NCI-H446 (cell line): ENCODE measurements around the gene PCDHGB4.
"Not testable (repeated sequence)": the region's sequence is repeated elsewhere in the genome, so short reads cannot be mapped to it uniquely, and the experiment has no call there.

ENCODE experiments used
- DNase-seq, 2 experiments: peaks; one replicate each; lab custom pipeline; 2025; lab: John Stamatoyannopoulos, UW

PCDHGB4 gene

DNA sequence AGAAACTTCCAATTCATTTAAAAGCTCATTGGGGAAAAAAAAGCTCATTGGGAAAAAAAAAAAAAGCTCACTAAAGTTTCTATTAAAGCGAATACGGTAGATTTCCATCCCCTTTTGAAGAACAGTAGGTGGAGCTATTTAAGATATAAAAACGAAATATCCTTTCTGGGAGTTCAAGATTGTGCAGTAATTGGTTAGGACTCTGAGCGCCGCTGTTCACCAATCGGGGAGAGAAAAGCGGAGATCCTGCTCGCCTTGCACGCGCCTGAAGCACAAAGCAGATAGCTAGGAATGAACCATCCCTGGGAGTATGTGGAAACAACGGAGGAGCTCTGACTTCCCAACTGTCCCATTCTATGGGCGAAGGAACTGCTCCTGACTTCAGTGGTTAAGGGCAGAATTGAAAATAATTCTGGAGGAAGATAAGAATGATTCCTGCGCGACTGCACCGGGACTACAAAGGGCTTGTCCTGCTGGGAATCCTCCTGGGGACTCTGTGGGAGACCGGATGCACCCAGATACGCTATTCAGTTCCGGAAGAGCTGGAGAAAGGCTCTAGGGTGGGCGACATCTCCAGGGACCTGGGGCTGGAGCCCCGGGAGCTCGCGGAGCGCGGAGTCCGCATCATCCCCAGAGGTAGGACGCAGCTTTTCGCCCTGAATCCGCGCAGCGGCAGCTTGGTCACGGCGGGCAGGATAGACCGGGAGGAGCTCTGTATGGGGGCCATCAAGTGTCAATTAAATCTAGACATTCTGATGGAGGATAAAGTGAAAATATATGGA, 43.0 kb downstream of the PCDHGB4 start, which contains the start of gene PCDHGA12:
PCDHGA12 (plus strand) TSS at position 176 of the 782 bp plus-strand sequence; CDS start at position 429, 253 bp downstream.
- no peak for DNase-seq

- DNase-seq: no peak
These were observed 43.8 kb downstream of the PCDHGB4 start for GRCh38 chr5:141431286-141431685.

GRCh38 chr5:141432308-141432707, 44.8 kb downstream of the PCDHGB4 start:
- DNase-seq: not testable (repeated sequence)

DNA sequence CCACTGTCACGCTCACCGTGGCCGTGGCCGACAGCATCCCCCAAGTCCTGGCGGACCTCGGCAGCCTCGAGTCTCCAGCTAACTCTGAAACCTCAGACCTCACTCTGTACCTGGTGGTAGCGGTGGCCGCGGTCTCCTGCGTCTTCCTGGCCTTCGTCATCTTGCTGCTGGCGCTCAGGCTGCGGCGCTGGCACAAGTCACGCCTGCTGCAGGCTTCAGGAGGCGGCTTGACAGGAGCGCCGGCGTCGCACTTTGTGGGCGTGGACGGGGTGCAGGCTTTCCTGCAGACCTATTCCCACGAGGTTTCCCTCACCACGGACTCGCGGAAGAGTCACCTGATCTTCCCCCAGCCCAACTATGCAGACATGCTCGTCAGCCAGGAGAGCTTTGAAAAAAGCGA, 45.2 kb downstream of the PCDHGB4 start:
- DNase-seq: not testable (repeated sequence)

GRCh38 chr5:141434006-141434405, 46.5 kb downstream of the PCDHGB4 start:
- DNase-seq: no peak

DNA sequence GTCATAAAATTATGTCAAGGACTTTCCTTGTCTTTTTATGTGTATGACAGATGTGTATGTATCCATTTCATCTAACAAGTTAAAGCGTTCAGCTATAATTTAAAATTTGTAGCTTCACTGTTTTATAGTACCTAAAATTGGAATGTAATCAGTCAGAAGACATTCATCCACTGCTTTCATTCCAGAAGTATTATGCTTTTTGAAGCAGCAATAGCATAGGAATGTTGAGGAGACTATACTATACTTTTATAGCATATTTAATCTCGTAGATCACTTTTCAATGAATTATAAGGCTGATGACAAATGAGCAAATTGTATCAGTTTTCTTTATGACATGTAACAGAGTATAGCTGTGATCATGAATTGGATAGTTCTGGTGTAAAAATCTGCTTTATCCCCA, 49.7 kb downstream of the PCDHGB4 start:
- no peak for DNase-seq

- no peak for DNase-seq
These were observed 52.1 kb downstream of the PCDHGB4 start for GRCh38 chr5:141439411-141440141.
